GM12873 (cell line): Measurements from ENCODE around the gene GNL2.

ENCODE experiments used
- TF ChIP-seq, protein P1 (sequence below): IDR thresholded peaks from 2 replicates; pipeline ENCODE4 v1.5.1; 2012; ENCODE audit warnings: low read depth, mild to moderate bottlenecking, moderate library complexity, low read length, control low read depth; ENCODE audit not compliant: insufficient read depth; ENCODE audit errors: missing control alignments

The GNL2 gene

DNA sequence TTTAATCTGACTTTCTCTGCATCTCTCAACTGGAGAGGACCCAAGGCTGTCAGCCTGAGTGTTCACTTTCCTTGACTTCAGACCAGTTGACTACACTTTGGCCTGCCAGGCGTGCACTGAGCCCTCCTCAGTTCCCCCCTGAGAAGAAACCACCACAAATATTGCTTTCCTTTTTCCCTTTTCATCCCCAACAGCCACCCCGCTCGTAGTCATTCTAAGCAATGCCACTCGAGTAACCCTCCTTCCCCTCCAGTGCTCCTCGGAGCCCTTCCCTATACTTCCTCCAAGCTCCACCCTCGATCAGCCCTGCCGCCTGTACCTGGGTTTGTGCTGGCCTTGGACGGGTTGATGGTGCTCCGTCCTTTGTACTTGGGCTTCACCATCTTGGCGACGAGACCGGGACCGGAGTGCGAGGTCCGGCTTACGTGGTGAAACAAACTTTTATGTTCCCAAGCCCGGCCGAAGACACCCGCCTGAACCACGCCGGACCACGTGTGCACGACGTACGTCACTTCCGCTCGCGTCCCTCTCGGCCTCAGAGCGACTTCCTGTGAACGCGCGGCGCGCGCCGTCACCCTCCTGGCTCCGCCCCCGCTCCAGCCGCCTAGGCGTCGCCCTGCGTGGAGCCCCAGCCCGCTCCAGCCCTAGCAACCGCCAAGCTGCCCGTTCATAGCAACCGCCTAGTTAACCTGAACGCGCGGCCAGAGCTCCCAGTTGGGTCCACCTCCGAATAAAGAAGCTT is at the start of gene GNL2:
GNL2 (minus strand) TSS at position 498 of the 742 bp plus-strand sequence; CDS start at position 383, 115 bp downstream.
- TF ChIP-seq, protein P1, sequence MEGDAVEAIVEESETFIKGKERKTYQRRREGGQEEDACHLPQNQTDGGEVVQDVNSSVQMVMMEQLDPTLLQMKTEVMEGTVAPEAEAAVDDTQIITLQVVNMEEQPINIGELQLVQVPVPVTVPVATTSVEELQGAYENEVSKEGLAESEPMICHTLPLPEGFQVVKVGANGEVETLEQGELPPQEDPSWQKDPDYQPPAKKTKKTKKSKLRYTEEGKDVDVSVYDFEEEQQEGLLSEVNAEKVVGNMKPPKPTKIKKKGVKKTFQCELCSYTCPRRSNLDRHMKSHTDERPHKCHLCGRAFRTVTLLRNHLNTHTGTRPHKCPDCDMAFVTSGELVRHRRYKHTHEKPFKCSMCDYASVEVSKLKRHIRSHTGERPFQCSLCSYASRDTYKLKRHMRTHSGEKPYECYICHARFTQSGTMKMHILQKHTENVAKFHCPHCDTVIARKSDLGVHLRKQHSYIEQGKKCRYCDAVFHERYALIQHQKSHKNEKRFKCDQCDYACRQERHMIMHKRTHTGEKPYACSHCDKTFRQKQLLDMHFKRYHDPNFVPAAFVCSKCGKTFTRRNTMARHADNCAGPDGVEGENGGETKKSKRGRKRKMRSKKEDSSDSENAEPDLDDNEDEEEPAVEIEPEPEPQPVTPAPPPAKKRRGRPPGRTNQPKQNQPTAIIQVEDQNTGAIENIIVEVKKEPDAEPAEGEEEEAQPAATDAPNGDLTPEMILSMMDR, result no peak

DNA sequence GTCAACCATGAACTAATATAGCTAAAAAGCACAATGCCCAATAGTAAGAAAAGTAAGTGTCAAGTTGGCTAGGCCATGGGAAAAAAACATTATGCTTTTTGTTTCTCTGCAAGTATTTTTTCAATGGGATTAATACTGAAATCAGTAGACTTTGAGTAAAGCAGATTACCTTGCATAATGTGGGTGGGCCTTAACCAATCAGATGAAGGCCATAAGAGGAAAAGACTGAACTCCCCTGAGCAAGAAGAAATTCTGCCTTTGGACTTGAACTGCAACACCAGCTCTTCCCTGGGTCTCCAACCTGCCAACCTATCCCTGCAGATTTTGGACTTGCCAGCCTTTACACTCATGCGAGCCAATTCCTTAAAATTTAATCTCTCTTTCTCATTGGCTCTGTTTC is 45.3 kb upstream of the GNL2 start:
- TF ChIP-seq, protein P1, result no peak

DNA sequence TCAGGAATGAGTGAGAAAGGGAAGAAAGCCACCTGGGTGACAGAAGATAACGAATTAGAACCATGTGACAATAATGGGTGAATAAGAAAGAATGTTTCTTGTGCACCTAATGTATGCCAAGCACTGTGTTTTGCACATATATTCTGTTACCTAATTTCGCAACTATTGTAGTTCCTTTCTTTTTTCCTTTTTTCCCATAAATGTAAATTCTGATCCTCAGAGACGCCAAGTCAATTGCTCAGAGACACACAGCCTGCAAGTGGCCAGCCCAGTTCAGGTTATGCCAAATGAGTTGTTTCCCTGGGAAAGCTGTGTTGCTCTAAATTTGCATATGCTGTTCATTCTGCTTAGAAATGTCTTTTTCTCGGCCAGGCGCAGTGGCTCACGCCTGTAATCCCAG is 40.7 kb upstream of the GNL2 start:
- TF ChIP-seq, protein P1, result no peak

DNA sequence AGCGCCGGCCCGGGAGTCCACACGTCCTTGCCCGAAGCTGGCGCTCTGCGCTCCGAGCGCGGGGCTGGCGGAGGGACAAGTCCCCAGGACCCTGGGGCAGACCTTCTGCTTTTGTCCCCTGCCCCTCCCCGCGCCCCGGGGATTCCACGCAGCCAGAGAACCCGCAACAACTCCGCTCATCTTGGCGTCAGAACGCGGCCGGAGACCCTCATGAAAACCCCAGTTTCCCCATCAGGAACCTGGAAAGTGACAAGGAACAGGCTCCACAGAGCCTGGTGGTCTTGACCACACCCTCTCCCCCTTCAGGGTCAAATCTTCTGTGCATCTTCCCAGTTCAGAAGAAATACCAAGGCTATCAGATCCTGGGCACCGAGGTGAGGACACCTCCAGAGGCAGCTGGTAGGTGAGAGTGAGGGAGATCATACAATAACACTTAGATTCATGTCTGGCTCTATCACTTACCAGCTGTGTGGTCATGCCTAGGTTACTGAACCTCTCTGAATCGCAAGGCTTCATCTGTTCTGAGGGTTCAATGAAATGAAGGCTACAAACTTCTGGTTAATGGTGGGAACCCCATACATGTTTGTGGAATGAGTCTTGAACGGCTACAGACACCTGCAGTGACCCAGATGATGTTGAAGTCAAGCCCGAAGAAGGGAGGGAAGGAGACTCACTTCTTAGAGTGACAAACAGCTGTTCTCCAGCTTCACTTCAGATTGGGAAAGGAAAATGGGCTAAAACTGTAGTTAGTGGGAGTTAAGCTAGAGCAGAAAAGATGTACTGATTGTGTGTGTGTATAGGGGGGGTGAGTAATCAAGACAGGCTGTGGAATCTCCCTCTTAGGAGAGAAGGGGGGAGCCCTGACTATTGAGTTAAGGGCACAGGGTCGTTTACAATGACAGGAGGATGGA is 39.5 kb upstream of the GNL2 start:
- TF ChIP-seq, protein P1, result no peak

DNA sequence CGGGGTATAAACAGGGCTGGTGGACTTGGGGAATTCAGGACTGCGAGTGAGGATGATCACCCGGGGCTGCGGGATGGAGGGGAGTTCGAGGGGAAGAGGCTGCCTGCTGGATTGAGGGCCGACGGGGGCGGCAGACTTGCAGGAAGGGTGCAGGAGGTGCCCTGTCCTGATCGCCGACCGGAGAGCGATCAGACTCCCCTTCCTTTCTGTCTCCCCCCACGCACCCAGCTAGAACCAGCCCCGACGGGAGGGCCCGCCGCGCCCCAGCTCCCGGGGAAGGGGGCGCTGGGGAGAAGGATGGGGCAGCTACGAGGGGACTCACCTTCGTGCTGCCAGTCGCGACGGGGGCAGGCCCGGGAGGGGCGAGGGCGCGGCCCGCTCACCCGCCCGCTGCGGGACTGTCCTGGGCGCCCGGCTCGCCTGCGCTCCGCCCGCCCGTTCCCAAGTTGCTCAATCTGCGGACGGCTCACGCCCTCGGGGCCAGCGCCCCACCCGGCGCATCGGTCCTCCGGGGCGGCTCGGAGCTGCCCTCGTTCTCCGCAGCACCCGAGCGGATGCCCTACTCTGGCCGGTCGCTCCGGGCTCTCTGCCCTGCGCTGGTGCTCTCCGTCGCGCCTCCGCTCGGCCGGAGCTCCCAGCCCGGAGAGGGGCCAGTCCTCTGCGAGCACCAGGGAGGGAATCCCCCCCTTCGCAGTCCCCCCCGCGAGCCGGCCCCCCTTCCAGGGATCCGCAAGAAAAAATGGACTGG is 38.7 kb upstream of the GNL2 start, which contains the start of gene RSPO1:
RSPO1 (minus strand) TSS at position 649 of the 748 bp plus-strand sequence. CDS start 5,231 bp downstream, outside the sequence.
- TF ChIP-seq, protein P1, result no peak

DNA sequence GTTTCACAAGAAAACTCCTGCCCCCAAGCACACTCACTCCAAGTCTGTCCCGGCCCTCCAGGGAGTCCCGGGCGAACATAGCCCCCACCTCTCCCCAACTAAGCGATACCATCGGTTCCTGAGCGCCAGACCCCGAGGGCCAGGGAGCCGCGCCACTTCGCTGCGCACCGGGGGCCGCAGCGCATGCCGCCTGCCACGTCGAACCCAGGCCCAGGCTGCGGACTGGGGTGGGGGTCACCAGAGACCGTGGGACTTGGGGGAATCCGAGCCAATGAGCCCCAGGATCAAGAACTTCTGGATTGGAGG is 38.2 kb upstream of the GNL2 start:
- TF ChIP-seq, protein P1, result no peak
